Gastrocnemius medialis (tissue), 4 donors: ENCODE measurements around the gene SLC22A2. TPM values are rescaled to one million over a fixed set of nuclear protein-coding genes. Genes with fewer than 3 reads are reported as not detected.
A peak's percentile ranks its signal among the peaks of the same experiment; 100 is the strongest.

Experiments used
- ATAC-seq, 2 donors: fragments of 150-250 bp; one replicate each; pipeline ENCODE4 v1.9.1; 2016
- DNase-seq, 2 donors: peaks; one replicate each; pipeline ENCODE4 v3.0.0-alpha.2; 2019
- H3K27ac ChIP-seq, 4 donors: fragments of 200-600 bp; sonication (generic); 1 replicate in 1 of 4; 2 replicates in 3 of 4; pipeline ENCODE4 v1.5.1; 2016 to 2018; ENCODE audit warnings: mild to moderate bottlenecking in 2 of 4, moderate library complexity in 1 of 4
- H3K27me3 ChIP-seq, 3 donors: fragments of 200-600 bp; sonication (generic) in 2 of 3; 1 replicate in 1 of 3; 2 replicates in 2 of 3; pipeline versions ENCODE4 v1.5.1 to v1.6.0; 2016 to 2019; ENCODE audit warnings: mild to moderate bottlenecking in 1 of 3, moderate library complexity in 1 of 3
- H3K36me3 ChIP-seq, 2 donors: fragments of 200-600 bp; sonication (generic) in 1 of 2; one replicate each; pipeline ENCODE4 v1.5.1; 2017 to 2018
- H3K4me1 ChIP-seq, 2 donors: fragments of 200-600 bp; sonication (generic) in 1 of 2; one replicate each; pipeline ENCODE4 v1.5.1; 2016 to 2017; ENCODE audit warnings: mild to moderate bottlenecking in 2 of 2
- H3K4me3 ChIP-seq, 4 donors: fragments of 200-600 bp; sonication (generic) in 3 of 4; 1 replicate in 1 of 4; 2 replicates in 3 of 4; pipeline ENCODE4 v1.5.1; 2016 to 2019; ENCODE audit warnings: mild to moderate bottlenecking in 2 of 4
- H3K9me3 ChIP-seq, 3 donors: fragments of 200-600 bp; sonication (generic) in 2 of 3; 1 replicate in 1 of 3; 2 replicates in 2 of 3; pipeline ENCODE4 v1.5.1; 2016 to 2019
- CTCF ChIP-seq, 5 experiments: fragments of 450-650 bp in 3 of 5; fragments of 200-600 bp in 2 of 5; sonication (generic) in 2 of 5; IDR thresholded peaks in 4 of 5; conservative IDR thresholded peaks in 1 of 5; 1 replicate in 4 of 5; 2 replicates in 1 of 5; pipeline ENCODE4 v1.5.1; 2016 to 2019; ENCODE audit warnings: antibody characterized with exemption in 5 of 5, mild to moderate bottlenecking in 3 of 5, moderate library complexity in 3 of 5
- POLR2A ChIP-seq, 2 donors: fragments of 450-650 bp; IDR thresholded peaks; one replicate each; pipeline ENCODE4 v1.6.1; 2017; ENCODE audit warnings: antibody characterized with exemption in 2 of 2, mild to moderate bottlenecking in 2 of 2, moderate library complexity in 2 of 2
- in situ Hi-C, 4 donors: fragments of 200-750 bp; cut with MboI; loops; one replicate each; pipeline versions ENCODE4 v1.15.0 to v1.8.0; 2017; ENCODE audit warnings: low sequenced_read_pairs in 4 of 4
- intact Hi-C: fragments of 100-400 bp; cut with DNase I; formaldehyde crosslinking; loops from one replicate; pipeline ENCODE4 v1.15.1; 2023; ENCODE audit warnings: low total_unique reads
- total RNA-seq, 4 donors: library from RNA; depleted of rRNA; stranded (reverse); fragments of >200 nt; gene quantifications; one replicate each; pipeline versions ENCODE4 v1.1.0 to v1.2.3, GENCODE V29; 2016

The SLC22A2 gene
- total RNA-seq, 4 donors from 2014 or later: not detected

GRCh38 chr6:160276126-160276525 is 17.5 kb upstream of the SLC22A2 start:
- in situ Hi-C loops: no loop called here
- H3K4me3 ChIP-seq: peak overlapping the region in 1 of 4 donors; percentile 9
- peak in 1 of 2 donors; percentile 35 for ATAC-seq

GRCh38 chr6:160275511-160276003 is 16.9 kb upstream of the SLC22A2 start:
- in situ Hi-C loops: no loop called here
- peak; percentile 82 to 95 for DNase-seq
- Histone ChIP-seq H3K36me3 (no peaks in the 10 kb centered on the region), H3K9me3 (no peaks in the 10 kb centered on the region), H3K27ac (peak overlapping the region; percentile 77 to 86 (median 80)), H3K4me3 (no peak overlapping the region), H3K27me3 (no peaks in the 10 kb centered on the region), H3K4me1 (peaks cover 30 to 31% of the 10 kb centered on the region in 2 donors)
- TF ChIP-seq POLR2A (IDR thresholded peaks at IDR 0.05): peak; percentile 18 to 47
- no peak for TF ChIP-seq CTCF (IDR thresholded peaks at IDR 0.05 in 4 of 5, conservative IDR thresholded peaks at IDR 0.05 in 1 of 5)
- intact Hi-C loops: loop anchor here (1.0 to 10.0 kb wide), 6 partner anchors 53 to 1151 kb away; partner anchors contain the start of gene SLC22A3
- peak; percentile 89 to 90 for ATAC-seq

More at GRCh38 chr6:160276126-160276525, 17.5 kb upstream of the SLC22A2 start:
- H3K36me3 ChIP-seq: no peaks in the 10 kb centered on the region
- intact Hi-C loops: loop anchor here (5.0 to 10.0 kb wide), 4 partner anchors 131 to 1151 kb away; no protein-coding TSS in a partner anchor
- H3K27ac ChIP-seq: peak overlapping the region; percentile 77 to 86 (median 80)
- H3K9me3 ChIP-seq: no peaks in the 10 kb centered on the region
- DNase-seq: no peak
- no peaks in the 10 kb centered on the region for H3K27me3 ChIP-seq
- TF ChIP-seq CTCF (IDR thresholded peaks at IDR 0.05 in 4 of 5, conservative IDR thresholded peaks at IDR 0.05 in 1 of 5) (no peak), POLR2A (IDR thresholded peaks at IDR 0.05) (no peak)
- peaks cover 30 to 31% of the 10 kb centered on the region in 2 donors for H3K4me1 ChIP-seq

DNA sequence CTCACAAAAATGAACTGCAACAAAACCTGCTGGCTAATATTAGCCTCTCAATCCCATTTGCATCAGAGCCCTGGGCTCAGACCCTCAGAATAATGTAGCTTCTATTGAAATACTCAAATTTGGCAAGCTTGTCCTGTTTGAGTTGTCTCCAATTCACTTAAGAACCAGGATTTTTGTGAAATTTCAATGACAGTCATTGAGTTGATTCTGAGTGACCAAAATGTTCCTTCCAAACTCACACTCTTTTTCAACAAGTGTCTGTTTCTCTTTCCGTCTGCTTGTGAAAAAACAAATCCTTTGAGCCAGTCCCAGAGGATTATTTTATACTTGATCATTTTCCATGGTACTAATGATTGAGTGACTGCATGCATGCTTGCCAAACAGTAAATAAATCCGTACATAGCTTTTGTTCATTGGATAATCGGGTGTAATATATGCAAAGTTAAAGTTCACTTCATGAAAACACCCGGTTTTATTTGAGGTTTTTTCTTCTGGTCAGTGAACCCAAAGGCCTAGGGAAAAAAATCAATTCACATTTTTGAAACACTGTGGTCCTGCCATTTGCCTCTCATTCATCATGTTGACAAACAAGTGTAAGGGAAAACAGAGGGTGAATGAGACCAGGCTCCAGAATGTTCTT is 16.4 kb upstream of the SLC22A2 start:
- H3K4me3 ChIP-seq: no peak overlapping the region
- H3K36me3 ChIP-seq: no peaks in the 10 kb centered on the region
- intact Hi-C loops: loop anchor here (1.0 to 10.0 kb wide), 6 partner anchors 53 to 1150 kb away; partner anchors contain the start of gene SLC22A3
- DNase-seq: no peak
- TF ChIP-seq POLR2A (IDR thresholded peaks at IDR 0.05) (no peak), CTCF (IDR thresholded peaks at IDR 0.05 in 4 of 5, conservative IDR thresholded peaks at IDR 0.05 in 1 of 5) (no peak)
- H3K27me3 ChIP-seq: no peaks in the 10 kb centered on the region
- in situ Hi-C loops: no loop called here
- no peaks in the 10 kb centered on the region for H3K9me3 ChIP-seq
- ATAC-seq: no peak
- H3K4me1 ChIP-seq: peaks cover 30 to 31% of the 10 kb centered on the region in 2 donors
- H3K27ac ChIP-seq: peak overlapping the region; percentile 77 to 86 (median 80)

GRCh38 chr6:160273750-160274149 is 15.1 kb upstream of the SLC22A2 start:
- DNase-seq (no peak), ATAC-seq (no peak)
- Histone ChIP-seq H3K27ac (peak overlapping the region; percentile 46 to 86 (median 80)), H3K9me3 (no peaks in the 10 kb centered on the region), H3K27me3 (no peaks in the 10 kb centered on the region), H3K4me3 (no peak overlapping the region), H3K4me1 (peaks cover 30 to 31% of the 10 kb centered on the region in 2 donors), H3K36me3 (no peaks in the 10 kb centered on the region)
- intact Hi-C loops (loop anchor here (2.0 to 10.0 kb wide), 3 partner anchors 75 to 1149 kb away; partner anchors contain the start of gene SLC22A3), in situ Hi-C loops (no loop called here)
- TF ChIP-seq POLR2A (IDR thresholded peaks at IDR 0.05): no peak
- TF ChIP-seq CTCF (IDR thresholded peaks at IDR 0.05 in 4 of 5, conservative IDR thresholded peaks at IDR 0.05 in 1 of 5): no peak
